Subcutaneous abdominal adipose tissue (tissue), 5 donors: Measurements from ENCODE around the gene CDC42EP3.

Experiments used
- H3K27ac ChIP-seq: one replicate; pipeline ENCODE4 v1.7.0; 2013; ENCODE audit warnings: low read depth, mild to moderate bottlenecking, inconsistent platforms, low read length, moderate library complexity
- H3K27me3 ChIP-seq, 5 donors: one replicate each; pipeline ENCODE4 v1.7.0; 2013; ENCODE audit warnings: low read length in 5 of 5, inconsistent platforms in 1 of 5; ENCODE audit not compliant: control insufficient read depth in 5 of 5, insufficient read depth in 4 of 5
- H3K36me3 ChIP-seq, 5 donors: one replicate each; pipeline ENCODE4 v1.7.0; 2013; ENCODE audit warnings: low read length in 5 of 5; ENCODE audit not compliant: control insufficient read depth in 5 of 5, insufficient read depth in 5 of 5
- H3K4me1 ChIP-seq, 5 donors: one replicate each; pipeline ENCODE4 v1.7.0; 2013; ENCODE audit warnings: low read length in 5 of 5, mild to moderate bottlenecking in 3 of 5, moderate library complexity in 1 of 5; ENCODE audit not compliant: control insufficient read depth in 5 of 5, insufficient read depth in 5 of 5
- H3K4me3 ChIP-seq, 5 donors: one replicate each; pipeline ENCODE4 v1.7.0; 2013; ENCODE audit warnings: low read length in 5 of 5, low read depth in 1 of 5
- H3K9ac ChIP-seq, 5 donors: one replicate each; pipeline ENCODE4 v1.7.0; 2013; ENCODE audit warnings: low read length in 5 of 5, mild to moderate bottlenecking in 4 of 5, moderate library complexity in 3 of 5
- H3K9me3 ChIP-seq, 5 donors: one replicate each; pipeline ENCODE4 v1.7.0; 2013; ENCODE audit warnings: low read length in 5 of 5; ENCODE audit not compliant: control insufficient read depth in 5 of 5
- donor health status: healthy.
- donor health status: healthy.
- donor health status: healthy.
- donor health status: healthy.
- donor health status: healthy.

The CDC42EP3 gene

GRCh38 chr2:37649518-37649917 is 21.9 kb downstream of the CDC42EP3 start:
- H3K4me3 ChIP-seq: no peak overlapping the region
- no peaks in the 10 kb centered on the region for H3K27me3 ChIP-seq
- no peak overlapping the region for H3K9ac ChIP-seq
- H3K9me3 ChIP-seq: peaks cover 0 to 6% (median 0%) of the 10 kb centered on the region in 5 donors
- H3K36me3 ChIP-seq: peaks cover 0 to 13% (median 6%) of the 10 kb centered on the region in 5 donors
- peak overlapping the region; percentile 14 for H3K27ac ChIP-seq
- H3K4me1 ChIP-seq: peaks cover 2 to 81% (median 39%) of the 10 kb centered on the region in 5 donors

DNA sequence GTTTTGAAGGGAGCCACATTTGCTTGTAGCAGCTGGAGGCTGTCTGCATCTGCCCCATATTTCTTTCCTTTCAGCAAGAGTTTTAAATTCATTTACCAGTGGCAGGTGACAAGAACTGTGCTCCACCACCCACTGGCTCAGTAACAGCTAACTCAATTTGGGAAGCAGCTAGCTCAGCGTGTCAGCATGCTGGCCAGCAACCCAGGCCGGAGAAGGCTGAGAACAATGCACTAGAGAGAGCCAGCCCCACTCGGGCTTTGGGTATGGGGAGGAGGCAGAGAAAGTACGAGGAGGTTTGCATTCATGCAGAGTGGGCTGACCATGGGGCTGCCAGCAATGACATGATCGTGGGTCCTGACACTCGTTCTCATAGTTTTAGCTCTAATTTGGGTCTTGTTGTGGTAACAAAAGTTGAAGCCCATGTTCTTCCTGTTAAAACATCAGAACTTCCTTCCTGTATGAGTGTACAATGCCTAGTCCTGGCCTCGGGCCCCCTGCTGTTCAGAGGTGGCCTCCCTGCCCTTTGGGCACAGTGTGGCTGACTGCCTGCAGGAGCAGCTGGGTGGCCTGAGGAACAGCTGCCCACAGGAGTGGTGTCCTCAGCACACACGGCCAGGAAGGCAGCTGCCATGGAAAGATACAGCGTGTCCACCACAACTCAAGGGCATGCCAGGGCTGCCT is 23.0 kb downstream of the CDC42EP3 start:
- peaks cover 2 to 78% (median 33%) of the 10 kb centered on the region in 5 donors for H3K4me1 ChIP-seq
- H3K4me3 ChIP-seq: peak overlapping the region in 2 of 5 donors; percentile 8 to 17
- H3K36me3 ChIP-seq: peaks cover 0 to 17% (median 6%) of the 10 kb centered on the region in 5 donors
- peaks cover 0 to 6% (median 0%) of the 10 kb centered on the region in 5 donors for H3K9me3 ChIP-seq
- peak overlapping the region in 1 of 5 donors; percentile 1 for H3K9ac ChIP-seq
- H3K27ac ChIP-seq: peak overlapping the region; percentile 75
- H3K27me3 ChIP-seq: no peaks in the 10 kb centered on the region

GRCh38 chr2:37647971-37648330 is 23.5 kb downstream of the CDC42EP3 start:
- peak overlapping the region; percentile 75 for H3K27ac ChIP-seq
- H3K36me3 ChIP-seq: peaks cover 0 to 17% (median 6%) of the 10 kb centered on the region in 5 donors
- H3K4me1 ChIP-seq: peaks cover 2 to 73% (median 29%) of the 10 kb centered on the region in 5 donors
- peaks cover 0 to 6% (median 0%) of the 10 kb centered on the region in 5 donors for H3K9me3 ChIP-seq
- no peaks in the 10 kb centered on the region for H3K27me3 ChIP-seq
- peak overlapping the region in 1 of 5 donors; percentile 8 for H3K4me3 ChIP-seq
- H3K9ac ChIP-seq: peak overlapping the region in 1 of 5 donors; percentile 1

- H3K27ac ChIP-seq: no peak overlapping the region
- H3K9me3 ChIP-seq: peaks cover 0 to 6% (median 0%) of the 10 kb centered on the region in 5 donors
- no peak overlapping the region for H3K4me3 ChIP-seq
- peaks cover 0 to 17% (median 6%) of the 10 kb centered on the region in 5 donors for H3K36me3 ChIP-seq
- H3K4me1 ChIP-seq: peaks cover 0 to 66% (median 23%) of the 10 kb centered on the region in 5 donors
- no peaks in the 10 kb centered on the region for H3K27me3 ChIP-seq
- H3K9ac ChIP-seq: no peak overlapping the region
Measured at GRCh38 chr2:37645836-37646235, 25.6 kb downstream of the CDC42EP3 start.

DNA sequence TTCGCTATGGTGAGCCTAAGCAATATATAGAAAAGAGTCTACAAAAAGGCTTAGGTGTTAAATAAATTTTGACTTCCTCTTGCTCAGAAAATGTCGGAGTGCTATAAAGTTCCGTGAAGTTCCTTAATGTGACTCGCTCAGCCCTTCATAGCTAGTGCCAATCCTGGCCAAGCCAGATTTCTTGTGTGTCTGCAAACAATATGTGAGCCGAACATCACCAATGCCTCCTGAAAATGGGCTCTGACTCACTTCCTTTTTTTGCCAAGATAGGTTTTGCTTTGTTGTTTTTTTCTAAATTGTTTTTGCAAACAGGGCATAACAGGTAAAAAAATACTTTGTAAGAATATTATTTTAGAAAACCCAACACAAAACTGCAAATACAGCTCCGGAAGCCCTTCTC is 26.1 kb downstream of the CDC42EP3 start:
- Histone ChIP-seq H3K4me1 (peaks cover 0 to 61% (median 20%) of the 10 kb centered on the region in 5 donors), H3K36me3 (peaks cover 0 to 17% (median 6%) of the 10 kb centered on the region in 5 donors), H3K9ac (no peak overlapping the region), H3K27ac (no peak overlapping the region), H3K9me3 (peaks cover 0 to 6% (median 0%) of the 10 kb centered on the region in 5 donors), H3K4me3 (no peak overlapping the region), H3K27me3 (no peaks in the 10 kb centered on the region)

GRCh38 chr2:37644191-37644590 is 27.3 kb downstream of the CDC42EP3 start:
- Histone ChIP-seq H3K4me3 (no peak overlapping the region), H3K27me3 (no peaks in the 10 kb centered on the region), H3K27ac (no peak overlapping the region), H3K36me3 (peaks cover 0 to 17% (median 6%) of the 10 kb centered on the region in 5 donors), H3K9ac (no peak overlapping the region), H3K9me3 (peaks cover 0 to 6% (median 0%) of the 10 kb centered on the region in 5 donors), H3K4me1 (peaks cover 0 to 50% (median 15%) of the 10 kb centered on the region in 5 donors)

- H3K27ac ChIP-seq: no peak overlapping the region
- no peaks in the 10 kb centered on the region for H3K27me3 ChIP-seq
- H3K9me3 ChIP-seq: peaks cover 0 to 6% (median 0%) of the 10 kb centered on the region in 5 donors
- peaks cover 0 to 45% (median 14%) of the 10 kb centered on the region in 5 donors for H3K4me1 ChIP-seq
- peaks cover 0 to 17% (median 6%) of the 10 kb centered on the region in 5 donors for H3K36me3 ChIP-seq
- no peak overlapping the region for H3K4me3 ChIP-seq
- no peak overlapping the region for H3K9ac ChIP-seq
Measured at GRCh38 chr2:37643730-37644078, 27.7 kb downstream of the CDC42EP3 start.

- Histone ChIP-seq H3K27ac (no peak overlapping the region), H3K27me3 (no peaks in the 10 kb centered on the region), H3K4me1 (peaks cover 0 to 40% (median 8%) of the 10 kb centered on the region in 5 donors), H3K36me3 (peaks cover 0 to 17% (median 6%) of the 10 kb centered on the region in 5 donors), H3K4me3 (no peak overlapping the region), H3K9ac (no peak overlapping the region), H3K9me3 (peaks cover 0 to 6% (median 0%) of the 10 kb centered on the region in 5 donors)
Measured at GRCh38 chr2:37642907-37643729, 28.3 kb downstream of the CDC42EP3 start.

DNA sequence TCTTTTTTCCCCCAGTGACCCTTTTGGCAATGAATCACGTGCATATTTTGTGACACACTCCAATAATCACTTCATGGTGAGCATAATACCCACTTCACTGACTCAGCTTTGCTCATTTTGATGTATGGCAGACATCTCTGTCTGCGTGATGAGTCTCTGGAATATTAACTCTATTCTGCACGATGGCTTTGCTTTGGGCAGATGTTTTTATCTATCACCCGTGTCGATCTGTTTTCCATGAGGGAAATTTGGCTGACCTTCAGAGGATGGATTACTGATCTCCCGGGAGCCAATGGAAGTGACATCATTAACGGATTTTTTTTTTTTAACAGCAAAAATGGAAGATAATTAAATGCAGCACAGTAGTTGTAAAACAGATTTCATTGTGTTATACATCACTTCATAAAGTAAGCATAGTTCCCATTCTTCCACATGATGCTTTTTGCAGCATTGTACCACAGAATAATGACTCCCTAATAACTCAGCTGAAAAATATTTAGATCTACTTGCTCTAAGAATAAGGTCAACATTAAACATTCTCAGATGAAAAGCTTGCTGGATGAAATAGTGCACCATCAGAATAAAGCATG is 29.8 kb downstream of the CDC42EP3 start:
- H3K9me3 ChIP-seq: no peaks in the 10 kb centered on the region
- no peak overlapping the region for H3K4me3 ChIP-seq
- no peaks in the 10 kb centered on the region for H3K27me3 ChIP-seq
- H3K27ac ChIP-seq: no peak overlapping the region
- peaks cover 0 to 17% (median 6%) of the 10 kb centered on the region in 5 donors for H3K36me3 ChIP-seq
- no peak overlapping the region for H3K9ac ChIP-seq
- H3K4me1 ChIP-seq: peaks cover 0 to 34% (median 6%) of the 10 kb centered on the region in 5 donors
